Activated CD4-positive, alpha-beta T cell treated with anti-CD3 and anti-CD28 coated beads, Interleukin-2, Interleukin-6, amounts not matched to agents 100 ng/mL and 50 ng/mL, durations not matched to agents 16 hours and 8 hours (primary cell): Measurements from ENCODE around the gene KPNA4.

Experiments
- DNase-seq: peaks from one replicate; pipeline ENCODE4 v3.0.0-alpha.2; 2020

The KPNA4 gene

DNA sequence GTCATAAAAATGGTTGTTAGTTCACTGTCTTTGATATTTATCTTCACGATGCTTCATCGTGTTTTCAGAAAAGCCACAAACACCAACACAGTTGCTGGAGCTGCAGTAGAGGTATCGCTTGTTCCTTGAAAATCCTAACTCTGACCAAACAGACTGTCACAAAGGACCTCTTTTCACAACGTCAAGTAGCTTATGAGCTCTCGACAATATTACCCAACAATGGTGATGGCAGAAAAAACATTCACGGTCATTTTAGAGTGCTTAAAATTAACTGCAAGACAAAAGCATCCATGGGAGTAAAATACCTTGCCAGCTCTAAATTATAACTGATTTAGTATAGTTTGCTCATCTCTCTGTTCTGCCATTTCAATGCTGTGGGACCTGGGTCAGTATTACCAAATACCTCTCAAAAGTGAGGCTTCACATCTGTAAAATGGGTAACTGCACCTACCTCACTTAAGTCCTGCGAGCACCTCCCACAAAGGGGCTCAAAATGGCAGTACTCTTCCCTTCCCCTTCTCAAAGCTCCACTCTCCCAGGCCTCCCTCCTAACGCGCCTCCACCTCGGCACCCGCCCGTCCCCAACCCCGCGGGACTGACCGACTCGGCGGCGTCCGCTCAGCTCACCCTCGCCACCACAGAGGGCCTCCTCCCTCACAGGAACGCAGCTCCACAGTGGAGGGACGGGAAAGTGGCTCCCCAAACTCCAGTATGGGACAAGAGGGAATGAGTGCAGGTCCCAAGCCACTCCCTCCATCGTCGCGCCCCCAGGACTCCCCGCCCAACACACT, 116.3 kb downstream of the KPNA4 start:
- DNase-seq = peak; percentile 35

DNA sequence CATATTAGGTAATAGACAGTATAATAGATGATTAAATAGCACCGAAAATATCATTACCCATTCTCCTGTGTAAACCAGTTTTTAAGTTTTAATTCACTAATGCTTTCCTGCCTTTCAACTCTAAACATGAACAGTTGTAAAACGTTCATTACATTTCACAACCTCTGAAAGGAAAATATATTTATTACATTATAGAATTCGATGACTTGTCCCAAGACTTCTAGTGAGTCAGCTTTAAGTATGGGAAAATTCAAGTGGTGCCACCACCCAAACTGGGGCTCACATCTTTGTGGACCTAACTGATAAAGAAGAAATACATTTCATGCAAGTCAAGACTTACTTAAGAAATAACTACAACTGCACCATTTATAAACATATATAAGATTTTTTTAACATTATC, 117.8 kb downstream of the KPNA4 start:
- DNase-seq = no peak

DNA sequence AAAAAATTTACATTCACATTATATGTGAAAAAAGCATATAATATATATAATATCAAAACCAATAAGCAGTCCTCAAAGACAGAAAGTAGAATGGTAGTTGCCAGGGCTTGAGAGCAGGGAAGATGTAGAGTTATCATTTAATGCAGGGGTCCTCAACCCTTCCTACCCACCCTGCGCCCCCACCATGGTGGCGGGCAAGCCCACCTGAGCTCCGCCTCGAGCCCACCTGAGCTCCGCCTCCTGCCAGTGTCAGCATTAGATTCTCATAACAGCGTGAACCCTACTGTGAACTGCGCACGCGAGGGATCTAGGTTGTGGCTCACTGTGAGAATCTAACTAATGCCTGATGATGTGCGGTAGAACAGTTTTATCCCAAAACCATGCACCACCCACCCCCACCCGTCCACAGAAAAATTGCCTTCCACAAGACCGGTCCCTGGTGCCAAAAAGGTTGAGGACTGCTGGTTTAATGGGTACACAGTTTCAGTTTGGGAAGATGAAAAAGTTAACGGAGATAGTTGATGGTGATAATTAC, 118.8 kb downstream of the KPNA4 start:
- DNase-seq = no peak

DNA sequence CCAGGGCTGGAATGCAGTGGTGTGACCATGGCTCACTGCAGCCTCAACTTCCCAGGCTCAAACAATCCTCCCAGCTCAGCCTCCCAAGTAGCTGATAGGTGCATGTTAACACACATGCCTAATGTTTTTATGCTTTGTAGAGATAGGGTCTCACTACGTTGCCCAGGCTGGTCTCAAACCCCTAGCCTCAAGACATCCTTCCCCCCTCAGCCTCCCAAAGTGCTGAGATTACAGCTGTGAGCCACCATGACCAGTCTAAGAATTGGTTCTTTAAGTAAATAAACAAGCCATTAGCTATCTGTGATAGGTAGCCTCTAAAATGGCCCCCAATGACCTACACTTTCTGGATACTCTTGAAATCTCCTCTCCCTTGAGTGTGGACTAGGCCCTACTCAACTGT, 119.5 kb downstream of the KPNA4 start:
- no peak for DNase-seq
